HCT116 (cell line): ENCODE data around the gene TBPL1. TPM values are rescaled to one million over a fixed set of nuclear protein-coding genes. Genes with fewer than 3 reads are reported as not detected.

Experiments used
- ATAC-seq: fragments of 200-7000 bp; cut with Tn5 transposase; 2 replicates; pipeline ENCODE4 v1.9.1; 2020; ENCODE audit warnings: mild to moderate bottlenecking, moderate library complexity
- BruUV-seq: library from RNA; stranded (reverse); fragments of 400-500 nt; replicated peaks from 2 replicates; lab custom pipeline; 2021; lab: Mats Ljungman, UMichigan
- CTCF ChIA-PET: fragments of 300-600 bp; sonication (Branson Sonifier 250); formaldehyde crosslinking; loops from one replicate; lab custom pipeline; 2021; ENCODE audit warnings: antibody characterized with exemption; lab: Charles Lee
- POLR2A ChIA-PET: fragments of 300-600, 350-600 bp; sonication (Branson Sonifier 250); formaldehyde crosslinking; loops from one replicate; lab custom pipeline; 2021; ENCODE audit warnings: antibody characterized with exemption; lab: Charles Lee
- RAD21 ChIA-PET, 2 experiments: fragments of 300-600 bp; sonication (Branson Sonifier 250); formaldehyde crosslinking; loops; one replicate each; lab custom pipeline; 2023; ENCODE audit warnings: low total read pairs in 2 of 2; ENCODE audit not compliant: uncharacterized antibody in 2 of 2, unreplicated experiment in 2 of 2, low non-redundant PET in 1 of 2; lab: Charles Lee
- DNase-seq: peaks from one replicate; pipeline ENCODE4 v3.0.0-alpha.2; 2010; ENCODE audit warnings: low read depth, low spot score
- H2AFZ ChIP-seq: fragments of 200-600 bp; shearing (Covaris generic), sonication (generic); 2 replicates; pipeline ENCODE4 v1.6.1; 2017; ENCODE audit warnings: low read depth, mixed run types, mixed read lengths, antibody characterized with exemption, low read length; ENCODE audit not compliant: poor library complexity, severe bottlenecking
- H3K27ac ChIP-seq: 2 replicates; pipeline ENCODE4 v1.5.1; 2012; ENCODE audit warnings: low read depth, low read length
- H3K27me3 ChIP-seq: fragments of 200-600 bp; sonication (generic); 2 replicates; pipeline ENCODE4 v1.6.1; 2016; ENCODE audit warnings: mixed run types, low read length, mixed read lengths; ENCODE audit not compliant: insufficient read depth
- H3K36me3 ChIP-seq, 2 experiments: fragments of 200-500 bp in 1 of 2; fragments of 200-600 bp in 1 of 2; sonication (Bioruptor generic) in 1 of 2; sonication (generic) in 1 of 2; 2 replicates each; pipeline versions ENCODE4 v1.5.1 to v1.6.1; 2014 to 2016; ENCODE audit warnings: low read length in 2 of 2, inconsistent platforms in 1 of 2, mixed read lengths in 1 of 2, mixed run types in 1 of 2; ENCODE audit not compliant: insufficient read depth in 2 of 2, control insufficient read depth in 1 of 2
- H3K4me1 ChIP-seq, 2 experiments: fragments of 200-600 bp in 1 of 2; sonication (generic) in 1 of 2; 2 replicates each; pipeline versions ENCODE4 v1.5.1 to v1.6.1; 2012 to 2017; ENCODE audit warnings: low read length in 2 of 2, inconsistent platforms in 1 of 2, mild to moderate bottlenecking in 1 of 2, mixed read lengths in 1 of 2, mixed run types in 1 of 2, moderate library complexity in 1 of 2; ENCODE audit not compliant: insufficient read depth in 2 of 2, control insufficient read depth in 1 of 2
- H3K4me2 ChIP-seq: fragments of 200-600 bp; sonication (generic); 2 replicates; pipeline ENCODE4 v1.6.1; 2017; ENCODE audit warnings: mixed run types, low read length, mixed read lengths
- H3K4me3 ChIP-seq, 2 experiments: fragments of 200-600 bp in 1 of 2; sonication (generic) in 1 of 2; replicated peaks in 1 of 2; 2 replicates each; pipeline ENCODE4 v1.5.1; 2011 to 2016; ENCODE audit warnings: low read length in 2 of 2, control low read depth in 1 of 2, low read depth in 1 of 2, mild to moderate bottlenecking in 1 of 2, mixed read lengths in 1 of 2, mixed run types in 1 of 2
- H3K79me2 ChIP-seq: fragments of 200-600 bp; sonication (generic); 2 replicates; pipeline ENCODE4 v1.6.1; 2017; ENCODE audit warnings: mild to moderate bottlenecking, mixed run types, low read length, moderate library complexity, mixed read lengths; ENCODE audit not compliant: insufficient read depth
- H3K9ac ChIP-seq: fragments of 200-600 bp; sonication (generic); 2 replicates; pipeline ENCODE4 v1.6.1; 2016; ENCODE audit warnings: low read length, mixed read lengths
- H3K9me2 ChIP-seq: fragments of 200-600 bp; sonication (generic), shearing (Covaris generic); 2 replicates; pipeline ENCODE4 v1.6.1; 2017; ENCODE audit warnings: mixed run types, mild to moderate bottlenecking, moderate library complexity; ENCODE audit not compliant: insufficient read depth
- H3K9me3 ChIP-seq, 2 experiments: fragments of 200-500 bp in 1 of 2; fragments of 200-600 bp in 1 of 2; sonication (Bioruptor generic) in 1 of 2; sonication (generic) in 1 of 2; 2 replicates each; pipeline ENCODE4 v1.6.1; 2014 to 2017; ENCODE audit warnings: low read length in 2 of 2, mixed read lengths in 2 of 2, inconsistent platforms in 1 of 2, low read depth in 1 of 2, mild to moderate bottlenecking in 1 of 2, mixed run types in 1 of 2, moderate library complexity in 1 of 2; ENCODE audit not compliant: control insufficient read depth in 1 of 2, insufficient read depth in 1 of 2
- H4K20me1 ChIP-seq: fragments of 200-600 bp; sonication (generic), shearing (Covaris generic); 2 replicates; pipeline ENCODE4 v1.6.1; 2017; ENCODE audit warnings: mixed run types, mild to moderate bottlenecking, moderate library complexity; ENCODE audit not compliant: insufficient read depth
- ATF3 ChIP-seq: IDR thresholded peaks from 2 replicates; pipeline ENCODE4 v1.6.1; 2012
- CBX3 ChIP-seq: IDR thresholded peaks from 2 replicates; pipeline ENCODE4 v1.6.1; 2012; ENCODE audit warnings: low read depth
- CEBPB ChIP-seq: IDR thresholded peaks from 2 replicates; pipeline ENCODE4 v1.6.1; 2012; ENCODE audit warnings: low read depth
- CTCF ChIP-seq, 3 experiments: fragments of 200-600 bp in 1 of 3; sonication (generic) in 1 of 3; IDR thresholded peaks in 2 of 3; conservative IDR thresholded peaks in 1 of 3; 2 replicates each; pipeline ENCODE4 v1.5.1; 2012 to 2017; ENCODE audit warnings: low read depth in 2 of 3, low read length in 2 of 3, antibody characterized with exemption in 1 of 3, borderline replicate concordance in 1 of 3, control low read depth in 1 of 3, mild to moderate bottlenecking in 1 of 3, mixed read lengths in 1 of 3, mixed run types in 1 of 3, moderate library complexity in 1 of 3; ENCODE audit not compliant: insufficient read depth in 1 of 3
- EZH2 ChIP-seq: fragments of 200-600 bp; sonication (generic); IDR thresholded peaks from 2 replicates; pipeline ENCODE4 v1.6.1; 2017; ENCODE audit warnings: antibody characterized with exemption, mixed run types
- EZH2phosphoT487 ChIP-seq: fragments of 200-600 bp; IDR thresholded peaks from 2 replicates; pipeline ENCODE4 v1.6.1; 2018; ENCODE audit warnings: antibody characterized with exemption, borderline replicate concordance
- JUND ChIP-seq: IDR thresholded peaks from 2 replicates; pipeline ENCODE4 v1.6.1; 2012
- MAX ChIP-seq: IDR thresholded peaks from 2 replicates; pipeline ENCODE4 v1.6.1; 2012
- POLR2A ChIP-seq: IDR thresholded peaks from 2 replicates; pipeline ENCODE4 v1.7.0; 2011; ENCODE audit warnings: borderline replicate concordance; ENCODE audit not compliant: insufficient read depth, insufficient read length; ENCODE audit errors: extremely low read depth
- POLR2AphosphoS5 ChIP-seq: IDR thresholded peaks from 2 replicates; pipeline ENCODE4 v1.6.1; 2011; ENCODE audit warnings: mild to moderate bottlenecking, low read depth, low read length, moderate library complexity
- RAD21 ChIP-seq: IDR thresholded peaks from 2 replicates; pipeline ENCODE4 v1.6.1; 2012; ENCODE audit warnings: low read depth, mild to moderate bottlenecking
- SIN3A ChIP-seq: IDR thresholded peaks from 2 replicates; pipeline ENCODE4 v1.6.1; 2012; ENCODE audit warnings: low read depth
- TCF7L2 ChIP-seq: IDR thresholded peaks from 2 replicates; pipeline ENCODE4 v1.7.0; 2011; ENCODE audit warnings: borderline replicate concordance, inconsistent platforms; ENCODE audit not compliant: insufficient read depth, insufficient read length; ENCODE audit errors: extremely low read depth
- YY1 ChIP-seq: IDR thresholded peaks from 2 replicates; pipeline ENCODE4 v1.6.1; 2011; ENCODE audit warnings: low read length, low read depth, moderate library complexity, mild to moderate bottlenecking; ENCODE audit not compliant: insufficient replicate concordance; ENCODE audit errors: extremely low read depth
- ZBTB33 ChIP-seq: IDR thresholded peaks from 2 replicates; pipeline ENCODE4 v1.6.1; 2011; ENCODE audit warnings: mild to moderate bottlenecking, low read length, moderate library complexity; ENCODE audit not compliant: insufficient replicate concordance; ENCODE audit errors: extremely low read depth
- ZFX ChIP-seq: fragments of 450-650 bp; IDR thresholded peaks from 2 replicates; pipeline ENCODE4 v1.6.1; 2017
- intact Hi-C: fragments of 100-400 bp; cut with micrococcal nuclease; formaldehyde crosslinking; loops from 2 replicates; pipeline ENCODE4 v1.10.0; 2022
- total RNA-seq: library from RNA; stranded (reverse); gene quantifications from one replicate; pipeline ENCODE4 v1.2.1, GENCODE V29; 2021; ENCODE audit not compliant: unreplicated experiment

Gene TBPL1
- total RNA-seq, 1 experiment from 2014 or later = 34.9 TPM

- no TSS peak for BruUV-seq
- DNase-seq (no peak), ATAC-seq (no peak)
- RAD21 ChIA-PET = no interaction called here
- no peaks in the 10 kb centered on the region for H3K36me3 ChIP-seq
- H3K9me2 ChIP-seq = no peaks in the 10 kb centered on the region
- no peak overlapping the region for H2AFZ ChIP-seq
- no peak overlapping the region for H3K9ac ChIP-seq
- no peaks in the 10 kb centered on the region for H3K9me3 ChIP-seq
- H3K4me1 ChIP-seq = no peaks in the 10 kb centered on the region
- no peaks in the 10 kb centered on the region for H3K27me3 ChIP-seq
- POLR2A ChIA-PET = no interaction called here
- intact Hi-C loops = no loop called here
- CTCF ChIA-PET = interaction anchor here (0.7 to 1.4 kb wide), 2 partner anchors 24 to 157 kb away, joined by 3 to 9 read pairs; no protein-coding TSS in a partner anchor
- H3K79me2 ChIP-seq = no peaks in the 10 kb centered on the region
- TF ChIP-seq MAX (no peak), JUND (no peak), EZH2phosphoT487 (no peak), CEBPB (no peak), EZH2 (no peak), SIN3A (no peak), ATF3 (no peak), YY1 (no peak), ZFX (no peak), ZBTB33 (no peak), RAD21 (no peak), TCF7L2 (no peak), CTCF (IDR thresholded peaks at IDR 0.05 in 2 of 3, conservative IDR thresholded peaks at IDR 0.05 in 1 of 3; ENCODE audit: borderline replicate concordance in 1 of 3, insufficient read depth in 1 of 3, low read depth in 2 of 3, low read length in 2 of 3) (no peak), CBX3 (no peak), POLR2AphosphoS5 (no peak), POLR2A (no peak)
- H4K20me1 ChIP-seq = no peaks in the 10 kb centered on the region
- H3K4me3 ChIP-seq = no peak overlapping the region
- no peak overlapping the region for H3K27ac ChIP-seq
- no peak overlapping the region for H3K4me2 ChIP-seq
Observed at GRCh38 chr6:133939778-133940667, 13.0 kb upstream of the TBPL1 start.
